ENCODE results near the gene MTERF2.

The MTERF2 gene

DNA sequence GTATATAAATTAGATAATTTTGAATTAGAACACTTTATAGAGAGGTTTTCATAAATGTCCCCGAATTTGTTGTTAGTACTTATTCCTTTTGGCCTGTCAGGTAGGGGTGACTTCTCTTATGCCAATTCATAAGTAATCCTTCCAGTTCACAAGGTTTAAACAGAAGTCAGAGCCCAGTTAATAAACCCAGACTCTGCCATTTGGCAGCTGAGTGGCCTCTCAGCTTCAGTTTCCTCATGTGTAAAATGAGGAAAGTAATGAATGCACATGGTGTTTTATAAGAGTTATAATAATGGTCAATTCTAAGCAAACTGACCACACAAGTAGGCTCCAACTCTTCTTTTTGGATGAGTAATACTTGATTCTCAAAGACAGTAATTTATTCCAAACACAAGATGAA, 10.3 kb downstream of the MTERF2 start:
- H3K4me1 ChIP-seq (ENCODE audit: control insufficient read depth in 5 of 5, insufficient read depth in 5 of 5, low read length in 5 of 5), result peaks cover 0 to 22% (median 15%) of the 10 kb centered on the region in 5 donors
- H3K36me3 ChIP-seq (ENCODE audit: control insufficient read depth in 5 of 5, insufficient read depth in 5 of 5, low read length in 5 of 5), result peaks cover 0 to 6% (median 4%) of the 10 kb centered on the region in 5 donors
- no peaks in the 10 kb centered on the region for H3K27me3 ChIP-seq (ENCODE audit: control insufficient read depth in 5 of 5, insufficient read depth in 4 of 5, low read length in 5 of 5)
- H3K9ac ChIP-seq (ENCODE audit: low read length in 5 of 5), result no peak overlapping the region
- no peak overlapping the region for H3K27ac ChIP-seq (ENCODE audit: low read depth, low read length)
- no peaks in the 10 kb centered on the region for H3K9me3 ChIP-seq (ENCODE audit: control insufficient read depth in 5 of 5, low read length in 5 of 5)
- H3K4me3 ChIP-seq (ENCODE audit: low read depth in 1 of 5, low read length in 5 of 5), result no peak overlapping the region

DNA sequence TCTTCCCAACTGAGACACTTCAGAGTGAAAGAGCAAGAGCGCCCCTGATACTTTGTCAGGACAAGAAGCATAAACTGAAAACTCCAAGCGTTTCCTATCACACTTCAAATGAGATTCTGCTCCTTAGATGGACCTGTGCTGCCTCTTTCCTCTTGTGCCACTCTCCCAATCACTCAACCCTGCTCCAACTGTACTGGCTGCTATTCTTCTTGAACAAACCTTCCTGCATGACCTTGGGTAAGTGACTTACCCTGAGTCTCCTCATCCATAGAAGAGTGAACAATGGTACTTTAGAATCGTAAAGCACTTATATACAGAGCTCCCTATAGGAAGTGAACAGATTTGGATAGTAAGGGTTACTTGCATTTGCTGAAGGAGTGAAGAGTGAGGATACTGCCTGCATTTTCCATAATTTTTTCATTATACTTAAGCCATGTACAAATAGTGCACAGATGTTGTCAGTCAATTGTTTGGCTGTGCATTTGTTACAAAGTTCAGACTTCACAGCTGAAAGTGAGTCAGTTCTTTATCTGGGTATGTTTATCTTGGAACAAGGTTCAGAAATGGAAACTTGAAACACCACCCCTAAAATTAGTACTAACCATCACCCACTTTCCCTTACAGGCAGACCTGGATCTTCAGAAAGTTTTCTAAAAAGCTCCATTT, 10.8 kb downstream of the MTERF2 start:
- H3K9me3 ChIP-seq (ENCODE audit: control insufficient read depth in 5 of 5, low read length in 5 of 5), result no peaks in the 10 kb centered on the region
- peaks cover 2 to 11% (median 8%) of the 10 kb centered on the region in 5 donors for H3K36me3 ChIP-seq (ENCODE audit: control insufficient read depth in 5 of 5, insufficient read depth in 5 of 5, low read length in 5 of 5)
- no peak overlapping the region for H3K27ac ChIP-seq (ENCODE audit: low read depth, low read length)
- no peaks in the 10 kb centered on the region for H3K27me3 ChIP-seq (ENCODE audit: control insufficient read depth in 5 of 5, insufficient read depth in 4 of 5, low read length in 5 of 5)
- H3K9ac ChIP-seq (ENCODE audit: low read length in 5 of 5), result no peak overlapping the region
- H3K4me1 ChIP-seq (ENCODE audit: control insufficient read depth in 5 of 5, insufficient read depth in 5 of 5, low read length in 5 of 5), result peaks cover 0 to 22% (median 15%) of the 10 kb centered on the region in 5 donors
- H3K4me3 ChIP-seq (ENCODE audit: low read depth in 1 of 5, low read length in 5 of 5), result no peak overlapping the region

DNA sequence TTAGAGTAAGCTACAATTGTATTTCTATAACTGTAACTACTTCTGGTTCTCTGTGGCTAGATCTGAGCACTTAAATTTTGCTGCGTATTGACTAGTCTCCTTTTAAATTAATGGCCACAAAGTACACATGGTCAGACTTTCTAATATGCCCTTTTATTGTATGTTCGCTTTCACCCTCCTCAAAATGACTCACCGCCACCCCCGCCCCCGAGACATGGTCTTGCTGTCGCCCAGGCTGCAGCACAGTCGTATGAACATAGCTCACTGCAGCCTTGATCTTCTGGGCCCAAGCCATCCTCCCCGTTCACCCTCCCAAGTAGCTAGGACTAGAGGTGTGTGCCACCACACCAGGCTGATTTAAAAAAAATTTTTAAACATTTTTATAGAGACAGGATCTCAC, 11.8 kb downstream of the MTERF2 start:
- Histone ChIP-seq H3K27ac (ENCODE audit: low read depth, low read length) (no peak overlapping the region), H3K4me3 (ENCODE audit: low read depth in 1 of 5, low read length in 5 of 5) (no peak overlapping the region), H3K9ac (ENCODE audit: low read length in 5 of 5) (no peak overlapping the region), H3K9me3 (ENCODE audit: control insufficient read depth in 5 of 5, low read length in 5 of 5) (no peaks in the 10 kb centered on the region), H3K4me1 (ENCODE audit: control insufficient read depth in 5 of 5, insufficient read depth in 5 of 5, low read length in 5 of 5) (peaks cover 0 to 22% (median 15%) of the 10 kb centered on the region in 5 donors), H3K36me3 (ENCODE audit: control insufficient read depth in 5 of 5, insufficient read depth in 5 of 5, low read length in 5 of 5) (peaks cover 10 to 17% (median 15%) of the 10 kb centered on the region in 5 donors), H3K27me3 (ENCODE audit: control insufficient read depth in 5 of 5, insufficient read depth in 4 of 5, low read length in 5 of 5) (no peaks in the 10 kb centered on the region)

DNA sequence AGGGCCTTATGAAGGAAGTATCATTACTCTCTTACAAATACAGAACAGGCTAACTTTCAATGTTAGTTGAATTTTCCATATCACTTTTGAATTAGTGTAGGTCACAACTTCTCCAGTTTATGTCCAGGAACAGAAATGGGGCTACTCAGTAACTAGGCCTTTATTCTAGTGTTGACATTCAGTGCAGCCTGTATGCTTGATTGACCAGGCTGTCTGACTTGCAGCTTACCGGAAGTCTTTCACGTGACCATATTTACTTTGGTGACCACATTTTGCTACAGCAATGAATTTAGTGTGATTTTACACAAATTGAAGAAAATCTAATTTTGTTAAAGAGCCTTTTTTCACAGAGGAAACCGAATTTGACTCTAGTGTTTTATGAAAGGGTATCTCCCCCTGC, 12.4 kb downstream of the MTERF2 start:
- Histone ChIP-seq H3K27ac (ENCODE audit: low read depth, low read length) (no peak overlapping the region), H3K36me3 (ENCODE audit: control insufficient read depth in 5 of 5, insufficient read depth in 5 of 5, low read length in 5 of 5) (peaks cover 10 to 17% (median 15%) of the 10 kb centered on the region in 5 donors), H3K9me3 (ENCODE audit: control insufficient read depth in 5 of 5, low read length in 5 of 5) (no peaks in the 10 kb centered on the region), H3K4me1 (ENCODE audit: control insufficient read depth in 5 of 5, insufficient read depth in 5 of 5, low read length in 5 of 5) (peaks cover 0 to 22% (median 15%) of the 10 kb centered on the region in 5 donors), H3K27me3 (ENCODE audit: control insufficient read depth in 5 of 5, insufficient read depth in 4 of 5, low read length in 5 of 5) (no peaks in the 10 kb centered on the region), H3K9ac (ENCODE audit: low read length in 5 of 5) (no peak overlapping the region), H3K4me3 (ENCODE audit: low read depth in 1 of 5, low read length in 5 of 5) (no peak overlapping the region)

DNA sequence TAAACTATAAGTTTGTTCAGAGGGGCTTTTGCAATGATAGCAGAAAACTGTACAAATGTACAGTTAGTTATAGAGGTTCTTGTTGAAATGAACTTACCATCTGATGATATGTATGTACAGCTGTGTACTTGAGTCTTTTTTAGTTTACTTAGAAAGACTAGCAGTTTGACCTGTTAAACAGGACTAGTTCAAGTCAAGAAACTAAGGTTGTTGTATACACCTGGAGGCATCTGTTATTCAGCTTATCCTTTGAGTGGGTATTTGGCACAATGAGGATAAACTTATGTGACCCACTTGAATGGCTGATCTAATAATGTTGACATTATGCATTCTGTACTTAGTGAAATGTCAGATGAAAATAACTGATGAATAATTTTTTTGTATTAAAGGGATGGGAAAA, 13.4 kb downstream of the MTERF2 start:
- Histone ChIP-seq H3K4me3 (ENCODE audit: low read depth in 1 of 5, low read length in 5 of 5) (no peak overlapping the region), H3K27ac (ENCODE audit: low read depth, low read length) (no peak overlapping the region), H3K27me3 (ENCODE audit: control insufficient read depth in 5 of 5, insufficient read depth in 4 of 5, low read length in 5 of 5) (no peaks in the 10 kb centered on the region), H3K36me3 (ENCODE audit: control insufficient read depth in 5 of 5, insufficient read depth in 5 of 5, low read length in 5 of 5) (peaks cover 10 to 19% (median 15%) of the 10 kb centered on the region in 5 donors), H3K9ac (ENCODE audit: low read length in 5 of 5) (no peak overlapping the region), H3K4me1 (ENCODE audit: control insufficient read depth in 5 of 5, insufficient read depth in 5 of 5, low read length in 5 of 5) (peaks cover 0 to 21% (median 15%) of the 10 kb centered on the region in 5 donors), H3K9me3 (ENCODE audit: control insufficient read depth in 5 of 5, low read length in 5 of 5) (no peaks in the 10 kb centered on the region)

DNA sequence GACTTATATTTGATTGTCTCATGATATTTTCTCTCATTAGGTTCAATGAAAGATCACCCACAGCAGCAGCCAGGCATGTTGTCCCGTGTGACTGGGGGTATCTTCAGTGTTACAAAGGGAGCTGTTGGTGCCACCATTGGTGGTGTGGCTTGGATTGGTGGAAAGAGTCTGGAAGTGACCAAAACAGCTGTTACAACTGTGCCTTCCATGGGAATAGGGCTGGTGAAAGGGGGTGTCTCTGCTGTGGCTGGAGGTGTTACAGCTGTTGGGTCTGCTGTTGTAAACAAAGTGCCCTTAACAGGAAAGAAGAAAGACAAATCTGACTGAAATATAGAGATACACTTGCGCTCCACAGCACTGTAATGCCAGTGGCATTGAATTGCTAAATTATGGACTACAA, 15.9 kb downstream of the MTERF2 start:
- peaks cover 0 to 7% (median 2%) of the 10 kb centered on the region in 5 donors for H3K4me1 ChIP-seq (ENCODE audit: control insufficient read depth in 5 of 5, insufficient read depth in 5 of 5, low read length in 5 of 5)

DNA sequence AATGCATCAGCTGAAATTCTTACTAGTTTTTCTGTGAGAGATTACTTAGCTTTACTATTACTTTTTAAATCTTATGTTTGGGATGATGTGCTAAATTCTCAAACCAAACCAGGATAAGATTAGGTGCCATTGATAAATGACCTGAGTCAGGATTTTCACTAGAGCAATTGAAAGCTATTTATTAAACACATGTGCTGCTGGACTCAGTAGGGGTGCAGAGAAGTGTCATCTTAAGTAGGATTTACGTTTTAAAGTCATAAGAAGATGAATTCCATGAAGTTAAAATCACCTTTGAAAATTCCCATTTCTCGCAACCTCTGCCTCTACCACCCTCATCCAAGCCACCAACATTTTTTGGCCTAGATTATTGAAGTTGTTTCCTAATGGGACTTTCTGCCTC, 22.4 kb downstream of the MTERF2 start:
- Histone ChIP-seq H3K4me1 (ENCODE audit: control insufficient read depth in 5 of 5, insufficient read depth in 5 of 5, low read length in 5 of 5) (peaks cover 0 to 2% (median 0%) of the 10 kb centered on the region in 5 donors), H3K27me3 (ENCODE audit: control insufficient read depth in 5 of 5, insufficient read depth in 4 of 5, low read length in 5 of 5) (no peaks in the 10 kb centered on the region), H3K9me3 (ENCODE audit: control insufficient read depth in 5 of 5, low read length in 5 of 5) (no peaks in the 10 kb centered on the region), H3K9ac (ENCODE audit: low read length in 5 of 5) (no peak overlapping the region), H3K27ac (ENCODE audit: low read depth, low read length) (no peak overlapping the region), H3K4me3 (ENCODE audit: low read depth in 1 of 5, low read length in 5 of 5) (no peak overlapping the region), H3K36me3 (ENCODE audit: control insufficient read depth in 5 of 5, insufficient read depth in 5 of 5, low read length in 5 of 5) (peaks cover 7 to 38% (median 17%) of the 10 kb centered on the region in 5 donors)

More for the DNA sequence above, 15.9 kb downstream of the MTERF2 start:
- Histone ChIP-seq H3K27me3 (ENCODE audit: control insufficient read depth in 5 of 5, insufficient read depth in 4 of 5, low read length in 5 of 5) (no peaks in the 10 kb centered on the region), H3K27ac (ENCODE audit: low read depth, low read length) (no peak overlapping the region), H3K9ac (ENCODE audit: low read length in 5 of 5) (no peak overlapping the region), H3K36me3 (ENCODE audit: control insufficient read depth in 5 of 5, insufficient read depth in 5 of 5, low read length in 5 of 5) (peaks cover 18 to 35% (median 25%) of the 10 kb centered on the region in 5 donors), H3K9me3 (ENCODE audit: control insufficient read depth in 5 of 5, low read length in 5 of 5) (no peaks in the 10 kb centered on the region), H3K4me3 (ENCODE audit: low read depth in 1 of 5, low read length in 5 of 5) (no peak overlapping the region)

DNA sequence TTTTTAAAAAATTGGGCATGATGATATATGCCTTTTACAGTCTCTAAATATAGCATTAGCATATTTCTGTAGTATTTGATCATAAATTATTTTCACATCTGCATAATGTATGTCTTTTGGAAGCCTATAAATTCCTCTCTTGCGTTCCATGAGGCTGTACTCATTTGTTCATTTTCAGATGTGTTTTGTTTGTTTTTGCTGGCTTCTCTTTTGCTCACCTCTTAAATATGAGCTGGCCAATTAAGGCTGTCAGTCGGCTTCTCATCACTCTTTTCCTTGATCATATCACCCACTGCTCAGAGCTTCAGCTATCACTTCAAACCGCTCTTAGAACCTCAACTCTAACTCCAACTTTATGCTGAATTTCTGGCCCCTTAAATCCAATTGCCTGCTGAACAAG, 24.7 kb downstream of the MTERF2 start:
- no peaks in the 10 kb centered on the region for H3K9me3 ChIP-seq (ENCODE audit: control insufficient read depth in 5 of 5, low read length in 5 of 5)
- H3K27me3 ChIP-seq (ENCODE audit: control insufficient read depth in 5 of 5, insufficient read depth in 4 of 5, low read length in 5 of 5), result no peaks in the 10 kb centered on the region
- peaks cover 3 to 28% (median 7%) of the 10 kb centered on the region in 5 donors for H3K36me3 ChIP-seq (ENCODE audit: control insufficient read depth in 5 of 5, insufficient read depth in 5 of 5, low read length in 5 of 5)
- no peak overlapping the region for H3K9ac ChIP-seq (ENCODE audit: low read length in 5 of 5)
- H3K4me3 ChIP-seq (ENCODE audit: low read depth in 1 of 5, low read length in 5 of 5), result no peak overlapping the region
- no peak overlapping the region for H3K27ac ChIP-seq (ENCODE audit: low read depth, low read length)
- H3K4me1 ChIP-seq (ENCODE audit: control insufficient read depth in 5 of 5, insufficient read depth in 5 of 5, low read length in 5 of 5), result peaks cover 4 to 19% (median 19%) of the 10 kb centered on the region in 5 donors

DNA sequence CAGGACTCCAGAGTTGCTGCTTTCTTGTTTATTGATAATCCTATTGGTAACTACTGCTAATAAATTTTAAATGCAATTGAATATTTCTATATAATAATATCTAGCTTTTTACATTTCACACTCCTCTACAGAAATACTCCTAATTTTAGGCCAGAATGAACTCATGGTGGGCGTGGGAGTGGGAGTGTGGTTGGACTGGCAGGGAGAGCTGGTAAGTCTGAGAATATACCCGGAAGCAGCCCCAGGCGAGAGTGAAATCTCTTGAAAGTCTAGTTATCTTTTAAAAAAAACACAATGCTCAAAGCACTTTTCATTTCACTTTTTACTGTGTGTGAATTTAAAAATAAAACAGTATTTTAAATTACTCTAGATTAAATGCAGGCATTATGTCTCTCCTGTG, 26.5 kb downstream of the MTERF2 start:
- Histone ChIP-seq H3K9ac (ENCODE audit: low read length in 5 of 5) (no peak overlapping the region), H3K27me3 (ENCODE audit: control insufficient read depth in 5 of 5, insufficient read depth in 4 of 5, low read length in 5 of 5) (no peaks in the 10 kb centered on the region), H3K4me1 (ENCODE audit: control insufficient read depth in 5 of 5, insufficient read depth in 5 of 5, low read length in 5 of 5) (peaks cover 4 to 30% (median 23%) of the 10 kb centered on the region in 5 donors), H3K36me3 (ENCODE audit: control insufficient read depth in 5 of 5, insufficient read depth in 5 of 5, low read length in 5 of 5) (peaks cover 2 to 24% (median 3%) of the 10 kb centered on the region in 5 donors), H3K27ac (ENCODE audit: low read depth, low read length) (no peak overlapping the region), H3K9me3 (ENCODE audit: control insufficient read depth in 5 of 5, low read length in 5 of 5) (no peaks in the 10 kb centered on the region), H3K4me3 (ENCODE audit: low read depth in 1 of 5, low read length in 5 of 5) (no peak overlapping the region)

DNA sequence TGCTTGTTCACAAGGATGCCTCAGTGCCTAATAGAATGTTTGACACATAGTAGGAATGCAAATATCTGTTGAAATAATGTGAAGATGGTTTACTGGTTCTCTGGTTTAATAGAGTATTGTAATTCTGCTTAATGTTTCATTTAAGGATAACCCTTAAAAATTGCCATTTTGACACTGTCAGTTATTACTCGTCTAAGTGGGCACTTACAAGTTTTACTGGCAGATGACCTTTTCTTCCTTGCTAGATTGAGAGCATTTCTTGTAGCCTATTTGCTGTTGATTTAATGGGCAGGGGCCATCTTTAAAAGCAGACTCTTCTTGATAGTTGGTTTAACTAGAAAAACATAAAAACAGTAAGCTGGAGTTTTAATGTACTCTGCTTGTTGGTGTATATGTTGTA, 29.4 kb downstream of the MTERF2 start:
- Histone ChIP-seq H3K4me3 (ENCODE audit: low read depth in 1 of 5, low read length in 5 of 5) (peak overlapping the region; percentile 70 to 96 (median 94)), H3K36me3 (ENCODE audit: control insufficient read depth in 5 of 5, insufficient read depth in 5 of 5, low read length in 5 of 5) (peaks cover 0 to 6% (median 0%) of the 10 kb centered on the region in 5 donors), H3K4me1 (ENCODE audit: control insufficient read depth in 5 of 5, insufficient read depth in 5 of 5, low read length in 5 of 5) (peaks cover 8 to 43% (median 35%) of the 10 kb centered on the region in 5 donors), H3K27ac (ENCODE audit: low read depth, low read length) (peak overlapping the region; percentile 40), H3K27me3 (ENCODE audit: control insufficient read depth in 5 of 5, insufficient read depth in 4 of 5, low read length in 5 of 5) (no peaks in the 10 kb centered on the region), H3K9ac (ENCODE audit: low read length in 5 of 5) (peak overlapping the region in 4 of 5 donors; percentile 39 to 96 (median 82)), H3K9me3 (ENCODE audit: control insufficient read depth in 5 of 5, low read length in 5 of 5) (no peaks in the 10 kb centered on the region)

All from subcutaneous abdominal adipose tissue (tissue), 5 donors.